Measurements from ENCODE around the gene YAP1. TPM values are rescaled to one million over a fixed set of nuclear protein-coding genes. Genes with fewer than 3 reads are reported as not detected.
A peak's percentile ranks its signal among the peaks of the same experiment; 100 is the strongest.

YAP1 gene
- total RNA-seq, 1 experiment from 2014 or later, result 57.5 TPM

- no TSS peak for BruUV-seq (replicated peaks)
- H3K4me3 Mint-ChIP-seq (ENCODE audit: low read depth, unreplicated experiment), result peak overlapping the region; percentile 99
- peaks cover 26% of the 10 kb centered on the region for H3K4me1 Mint-ChIP-seq (ENCODE audit: low read depth, unreplicated experiment)
- intact Hi-C loops (cut with micrococcal nuclease; ENCODE audit: unreplicated experiment), result loop anchor here (2.0 to 5.0 kb wide), 3 partner anchors 58 to 195 kb away; partner anchors contain the start of genes ANGPTL5 and CEP126
- H3K27me3 Mint-ChIP-seq (ENCODE audit: unreplicated experiment), result no peaks in the 10 kb centered on the region
- H3K36me3 Mint-ChIP-seq (ENCODE audit: insufficient read depth, unreplicated experiment), result peaks cover 47% of the 10 kb centered on the region
- H3K27ac Mint-ChIP-seq (ENCODE audit: unreplicated experiment), result peak overlapping the region; percentile 82
- CTCF ChIA-PET, result no interaction called here
- no peak for DNase-seq
- no peaks in the 10 kb centered on the region for H3K9me3 Mint-ChIP-seq (ENCODE audit: low read depth, unreplicated experiment)
- TF ChIP-seq CTCF (IDR thresholded peaks at IDR 0.05; ENCODE audit: unreplicated experiment), result no peak
Measured at GRCh38 chr11:102112509-102112821, 2.2 kb downstream of the YAP1 start.

- peak overlapping the region; percentile 60 for H3K27ac Mint-ChIP-seq (ENCODE audit: unreplicated experiment)
- H3K9me3 Mint-ChIP-seq (ENCODE audit: low read depth, unreplicated experiment), result no peaks in the 10 kb centered on the region
- BruUV-seq (replicated peaks), result no TSS peak
- CTCF ChIA-PET, result interaction anchor here (1.3 kb wide), 1 partner anchor 106 kb away, joined by 3 read pairs; no protein-coding TSS in a partner anchor
- intact Hi-C loops (cut with micrococcal nuclease; ENCODE audit: unreplicated experiment), result loop anchor here (5.0 kb wide), 2 partner anchors 113 to 197 kb away; partner anchors contain the start of genes ANGPTL5 and CEP126
- no peaks in the 10 kb centered on the region for H3K27me3 Mint-ChIP-seq (ENCODE audit: unreplicated experiment)
- H3K36me3 Mint-ChIP-seq (ENCODE audit: insufficient read depth, unreplicated experiment), result peaks cover 47% of the 10 kb centered on the region
- no peak for DNase-seq
- H3K4me1 Mint-ChIP-seq (ENCODE audit: low read depth, unreplicated experiment), result peaks cover 32% of the 10 kb centered on the region
- peak overlapping the region; percentile 63 for H3K4me3 Mint-ChIP-seq (ENCODE audit: low read depth, unreplicated experiment)
- no peak for TF ChIP-seq CTCF (IDR thresholded peaks at IDR 0.05; ENCODE audit: unreplicated experiment)
Measured at GRCh38 chr11:102114032-102114431, 3.8 kb downstream of the YAP1 start.

- Mint-ChIP-seq H3K4me3 (ENCODE audit: low read depth, unreplicated experiment) (peak overlapping the region; percentile 50), H3K36me3 (ENCODE audit: insufficient read depth, unreplicated experiment) (peaks cover 33% of the 10 kb centered on the region), H3K4me1 (ENCODE audit: low read depth, unreplicated experiment) (peaks cover 40% of the 10 kb centered on the region), H3K9me3 (ENCODE audit: low read depth, unreplicated experiment) (no peaks in the 10 kb centered on the region), H3K27ac (ENCODE audit: unreplicated experiment) (peak overlapping the region; percentile 60), H3K27me3 (ENCODE audit: unreplicated experiment) (no peaks in the 10 kb centered on the region)
- DNase-seq, result peak; percentile 30
- BruUV-seq (replicated peaks), result no TSS peak
- CTCF ChIA-PET, result interaction anchor here (1.2 kb wide), 1 partner anchor 153 kb away, joined by 3 read pairs; no protein-coding TSS in a partner anchor
- intact Hi-C loops (cut with micrococcal nuclease; ENCODE audit: unreplicated experiment), result loop anchor here (5.0 kb wide), 1 partner anchor 42 kb away; no protein-coding TSS in a partner anchor
- no peak for TF ChIP-seq CTCF (IDR thresholded peaks at IDR 0.05; ENCODE audit: unreplicated experiment)
Measured at GRCh38 chr11:102115557-102115956, 5.3 kb downstream of the YAP1 start.

GRCh38 chr11:102116453-102117205 lies 6.4 kb downstream of the YAP1 start:
- BruUV-seq (replicated peaks), result no TSS peak
- no peaks in the 10 kb centered on the region for H3K9me3 Mint-ChIP-seq (ENCODE audit: low read depth, unreplicated experiment)
- no peak for DNase-seq
- CTCF ChIA-PET, result interaction anchor here (1.2 kb wide), 1 partner anchor 152 kb away, joined by 3 read pairs; no protein-coding TSS in a partner anchor
- no peak for TF ChIP-seq CTCF (IDR thresholded peaks at IDR 0.05; ENCODE audit: unreplicated experiment)
- peaks cover 26% of the 10 kb centered on the region for H3K36me3 Mint-ChIP-seq (ENCODE audit: insufficient read depth, unreplicated experiment)
- no peaks in the 10 kb centered on the region for H3K27me3 Mint-ChIP-seq (ENCODE audit: unreplicated experiment)
- H3K27ac Mint-ChIP-seq (ENCODE audit: unreplicated experiment), result peak overlapping the region; percentile 79
- peak overlapping the region; percentile 12 for H3K4me3 Mint-ChIP-seq (ENCODE audit: low read depth, unreplicated experiment)
- H3K4me1 Mint-ChIP-seq (ENCODE audit: low read depth, unreplicated experiment), result peaks cover 45% of the 10 kb centered on the region
- intact Hi-C loops (cut with micrococcal nuclease; ENCODE audit: unreplicated experiment), result loop anchor here (2.0 to 5.0 kb wide), 2 partner anchors 41 to 162 kb away; no protein-coding TSS in a partner anchor

Measured in Calu3 (cell line).